K562 (cell line): Measurements from ENCODE around the gene AMBRA1. TPM values are rescaled to one million over a fixed set of nuclear protein-coding genes. Genes with fewer than 3 reads are reported as not detected.
A peak's percentile ranks its signal among the peaks of the same experiment; 100 is the strongest.

ENCODE experiments used
- CHD4 ChIP-seq: fragments of 200-600 bp; sonication (generic); IDR thresholded peaks from 3 replicates; pipeline ENCODE4 v1.6.1; 2012; ENCODE audit warnings: low read depth, mild to moderate bottlenecking, mixed read lengths, low read length, inconsistent platforms; ENCODE audit not compliant: insufficient read depth, insufficient replicate concordance, poor library complexity, severe bottlenecking
- CXXC5 ChIP-seq: fragments of 250-450 bp; sonication (Bioruptor Pico); IDR thresholded peaks from 2 replicates; pipeline ENCODE4 v1.8.0; 2022; ENCODE audit warnings: inconsistent platforms, mild to moderate bottlenecking, moderate library complexity
- DPF2 ChIP-seq: fragments of 450-650 bp; IDR thresholded peaks from 2 replicates; pipeline ENCODE4 v1.6.1; 2016
- ETV1 ChIP-seq: fragments of 450-650 bp; conservative IDR thresholded peaks from 2 replicates; pipeline ENCODE4 v1.6.1; 2016; ENCODE audit warnings: missing genetic modification characterization, control low read depth, low read depth, missing compliant biosample characterization
- HMBOX1 ChIP-seq: sonication (generic); IDR thresholded peaks from 2 replicates; pipeline ENCODE4 v1.6.1; 2016
- POLR3A ChIP-seq: IDR thresholded peaks from 2 replicates; pipeline ENCODE4 v1.6.1; 2011; ENCODE audit warnings: borderline replicate concordance, mild to moderate bottlenecking, moderate library complexity; ENCODE audit not compliant: insufficient read length, insufficient read depth; ENCODE audit errors: extremely low read depth
- PURB ChIP-seq: sonication (generic); formaldehyde crosslinking; IDR thresholded peaks from 2 replicates; pipeline ENCODE4 v1.9.0; 2021; ENCODE audit warnings: low read depth, mild to moderate bottlenecking, missing genetic modification reagents
- SP2 ChIP-seq: IDR thresholded peaks from 2 replicates; pipeline ENCODE4 v1.6.1; 2011; ENCODE audit warnings: mild to moderate bottlenecking, low read depth, low read length, moderate library complexity; ENCODE audit not compliant: poor library complexity, severe bottlenecking; ENCODE audit errors: extremely low read depth
- TAL1 ChIP-seq: fragments of 450-650 bp; IDR thresholded peaks from 2 replicates; pipeline ENCODE4 v1.6.1; 2016; ENCODE audit warnings: mild to moderate bottlenecking
- USF2 ChIP-seq: sonication (generic); formaldehyde crosslinking; IDR thresholded peaks from 2 replicates; pipeline ENCODE4 v1.5.0; 2020; ENCODE audit warnings: missing genetic modification reagents
- ZNF133 ChIP-seq: fragments of 250-450 bp; sonication (Bioruptor Pico); IDR thresholded peaks from 2 replicates; pipeline ENCODE4 v1.4.0; 2020; ENCODE audit warnings: mild to moderate bottlenecking
- ZNF431 ChIP-seq: sonication (generic); formaldehyde crosslinking; IDR thresholded peaks from 2 replicates; pipeline ENCODE4 v1.8.0; 2022; ENCODE audit warnings: mild to moderate bottlenecking, missing genetic modification reagents
- ZNF586 ChIP-seq: fragments of 450-650 bp; formaldehyde crosslinking; conservative IDR thresholded peaks from 2 replicates; pipeline ENCODE4 v1.4.0; 2020; ENCODE audit warnings: mild to moderate bottlenecking, moderate library complexity
- polyA plus RNA-seq, 8 experiments: library from polyadenylated mRNA; depleted of rRNA in 4 of 8; stranded (reverse) in 5 of 8; unstranded in 3 of 8; fragments of >200 nt; fragmentation: Nextera tagmentation in 2 of 8; fragmentation: Illumina TruSeq in 1 of 8; extraction: Ambion mirVana in 2 of 8; extraction: Trizol in 1 of 8; gene quantifications; 2 replicates each; pipeline versions ENCODE4 v1.2.1 to v1.2.3, GENCODE V29; 2011 to 2014; ENCODE audit warnings: inconsistent platforms in 1 of 8, missing spikeins in 1 of 8
- total RNA-seq, 7 experiments: library from RNA; depleted of rRNA in 6 of 7; stranded (reverse); fragments of >200 nt in 6 of 7; fragmentation: Illumina TruSeq in 2 of 7; extraction: Trizol in 2 of 7; gene quantifications; 2 replicates each; pipeline versions ENCODE4 v1.2.1 to v1.2.3, GENCODE V29; 2011 to 2021; ENCODE audit warnings: low replicate concordance in 1 of 7
- TF ChIP-seq, protein P1 (sequence below): fragments of 250-450 bp; sonication (Bioruptor Pico); IDR thresholded peaks from 2 replicates; pipeline ENCODE4 v1.5.1; 2021; ENCODE audit warnings: mild to moderate bottlenecking
- TF ChIP-seq, protein P2 (sequence below), 2 experiments: fragments of 450-650 bp; IDR thresholded peaks; 2 replicates each; pipeline ENCODE4 v1.6.1; 2016; ENCODE audit warnings: mild to moderate bottlenecking in 2 of 2, borderline replicate concordance in 1 of 2, low read depth in 1 of 2, moderate library complexity in 1 of 2

The AMBRA1 gene
- total and polyA plus RNA-seq, 9 of the 15 experiments (the other 6 are each of a cell fraction or from before 2014, with no cell fraction given), result 0.15 to 24.5 (median 13.0) TPM

DNA sequence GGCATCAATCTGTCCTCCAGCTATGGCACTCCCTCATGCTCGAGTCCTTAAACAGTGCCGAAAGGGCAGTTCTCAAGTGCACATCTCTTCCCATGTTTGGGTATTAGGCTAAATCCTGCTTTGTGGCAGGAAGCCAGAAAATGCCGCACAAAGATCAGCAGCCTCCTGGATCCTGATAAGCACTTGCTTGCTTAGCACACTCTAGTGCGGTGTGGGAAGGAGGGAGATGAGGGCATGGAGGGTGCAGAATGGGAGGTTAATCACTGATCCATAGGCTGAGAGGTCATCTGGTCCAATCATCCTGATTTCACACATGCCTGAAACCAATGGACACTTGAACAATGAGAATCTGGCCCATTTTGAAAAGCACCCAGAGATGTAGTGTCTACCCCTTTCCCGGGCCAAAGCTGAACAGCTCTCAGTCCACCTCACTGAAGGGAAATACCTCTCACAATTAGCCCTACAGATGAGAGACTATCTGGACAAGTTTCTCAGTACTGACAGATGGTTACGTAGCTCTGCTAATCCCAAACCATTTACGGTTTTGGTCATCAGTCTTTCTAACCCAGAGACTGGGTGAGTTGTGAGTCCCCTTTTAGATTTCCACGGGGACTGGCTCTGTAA, 172.5 kb downstream of the AMBRA1 start (continued):
- no peak for TF ChIP-seq USF2 (CRISPR knock-in tag)
- TF ChIP-seq HMBOX1, result peak; percentile 69
- no peak for TF ChIP-seq ZNF431 (CRISPR knock-in tag)
- TF ChIP-seq SP2, result no peak
- TF ChIP-seq PURB (CRISPR knock-in tag), result no peak
- TF ChIP-seq, protein P1, sequence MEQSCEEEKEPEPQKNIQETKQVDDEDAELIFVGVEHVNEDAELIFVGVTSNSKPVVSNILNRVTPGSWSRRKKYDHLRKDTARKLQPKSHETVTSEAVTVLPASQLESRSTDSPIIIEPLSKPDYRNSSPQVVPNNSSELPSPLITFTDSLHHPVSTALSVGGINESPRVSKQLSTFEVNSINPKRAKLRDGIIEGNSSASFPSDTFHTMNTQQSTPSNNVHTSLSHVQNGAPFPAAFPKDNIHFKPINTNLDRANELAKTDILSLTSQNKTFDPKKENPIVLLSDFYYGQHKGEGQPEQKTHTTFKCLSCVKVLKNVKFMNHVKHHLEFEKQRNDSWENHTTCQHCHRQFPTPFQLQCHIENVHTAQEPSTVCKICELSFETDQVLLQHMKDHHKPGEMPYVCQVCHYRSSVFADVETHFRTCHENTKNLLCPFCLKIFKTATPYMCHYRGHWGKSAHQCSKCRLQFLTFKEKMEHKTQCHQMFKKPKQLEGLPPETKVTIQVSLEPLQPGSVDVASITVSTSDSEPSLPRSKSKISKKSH, result no peak
- TF ChIP-seq, protein P2, sequence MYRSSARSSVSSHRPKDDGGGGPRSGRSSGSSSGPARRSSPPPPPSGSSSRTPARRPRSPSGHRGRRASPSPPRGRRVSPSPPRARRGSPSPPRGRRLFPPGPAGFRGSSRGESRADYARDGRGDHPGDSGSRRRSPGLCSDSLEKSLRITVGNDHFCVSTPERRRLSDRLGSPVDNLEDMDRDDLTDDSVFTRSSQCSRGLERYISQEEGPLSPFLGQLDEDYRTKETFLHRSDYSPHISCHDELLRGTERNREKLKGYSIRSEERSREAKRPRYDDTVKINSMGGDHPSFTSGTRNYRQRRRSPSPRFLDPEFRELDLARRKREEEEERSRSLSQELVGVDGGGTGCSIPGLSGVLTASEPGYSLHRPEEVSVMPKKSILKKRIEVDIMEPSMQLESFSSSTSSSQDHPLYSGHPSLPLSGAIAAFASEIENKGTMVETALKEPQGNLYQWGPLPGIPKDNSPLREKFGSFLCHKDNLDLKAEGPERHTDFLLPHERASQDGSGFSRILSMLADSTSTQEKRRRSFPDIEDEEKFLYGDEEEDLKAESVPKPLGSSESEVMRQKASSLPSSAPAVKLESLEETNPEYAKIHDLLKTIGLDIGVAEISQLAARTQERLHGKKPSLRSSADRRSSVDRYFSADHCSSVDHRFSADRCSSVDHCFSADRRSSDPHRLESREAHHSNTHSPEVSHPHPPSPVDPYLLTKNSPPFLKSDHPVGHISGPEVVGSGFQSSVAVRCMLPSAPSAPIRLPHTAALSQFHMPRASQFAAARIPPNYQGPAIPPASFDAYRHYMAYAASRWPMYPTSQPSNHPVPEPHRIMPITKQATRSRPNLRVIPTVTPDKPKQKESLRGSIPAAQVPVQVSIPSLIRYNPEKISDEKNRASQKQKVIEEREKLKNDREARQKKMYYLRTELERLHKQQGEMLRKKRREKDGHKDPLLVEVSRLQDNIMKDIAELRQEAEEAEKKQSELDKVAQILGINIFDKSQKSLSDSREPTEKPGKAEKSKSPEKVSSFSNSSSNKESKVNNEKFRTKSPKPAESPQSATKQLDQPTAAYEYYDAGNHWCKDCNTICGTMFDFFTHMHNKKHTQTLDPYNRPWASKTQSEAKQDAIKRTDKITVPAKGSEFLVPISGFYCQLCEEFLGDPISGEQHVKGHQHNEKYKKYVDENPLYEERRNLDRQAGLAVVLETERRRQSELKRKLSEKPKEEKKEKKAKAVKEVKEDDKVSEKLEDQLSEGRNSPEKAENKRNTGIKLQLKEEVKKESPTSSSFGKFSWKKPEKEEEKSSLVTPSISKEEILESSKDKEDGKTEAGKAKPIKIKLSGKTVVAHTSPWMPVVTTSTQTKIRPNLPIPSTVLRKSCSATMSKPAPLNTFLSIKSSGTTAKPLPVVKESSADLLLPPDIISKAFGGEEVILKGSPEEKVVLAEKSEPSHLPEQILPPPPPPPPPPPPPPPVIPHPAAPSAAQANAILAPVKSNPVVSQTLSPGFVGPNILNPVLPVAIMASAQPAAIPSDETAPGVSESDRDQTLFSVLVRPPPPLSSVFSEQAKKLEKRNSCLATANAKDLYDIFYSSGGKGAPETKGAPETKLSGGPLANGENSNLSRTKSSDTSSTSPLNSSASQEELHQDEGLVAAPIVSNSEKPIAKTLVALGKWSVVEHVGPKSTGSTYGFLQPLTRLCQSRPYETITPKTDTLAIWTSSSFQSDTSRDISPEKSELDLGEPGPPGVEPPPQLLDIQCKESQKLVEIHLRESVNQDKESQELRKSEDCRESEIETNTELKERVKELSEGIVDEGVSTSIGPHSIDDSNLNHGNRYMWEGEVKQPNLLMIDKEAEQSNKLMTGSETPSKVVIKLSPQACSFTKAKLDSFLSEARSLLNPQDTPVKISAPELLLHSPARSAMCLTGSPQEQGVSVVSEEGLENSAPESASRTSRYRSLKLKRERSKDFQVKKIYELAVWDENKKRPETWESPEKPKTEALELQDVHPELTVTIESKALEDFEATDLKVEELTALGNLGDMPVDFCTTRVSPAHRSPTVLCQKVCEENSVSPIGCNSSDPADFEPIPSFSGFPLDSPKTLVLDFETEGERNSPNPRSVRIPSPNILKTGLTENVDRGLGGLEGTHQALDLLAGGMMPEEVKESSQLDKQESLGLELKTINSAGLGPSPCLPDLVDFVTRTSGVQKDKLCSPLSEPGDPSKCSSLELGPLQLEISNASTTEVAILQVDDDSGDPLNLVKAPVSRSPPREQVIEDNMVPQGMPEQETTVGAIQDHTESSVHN (IDR thresholded peaks at IDR 0.05; ENCODE audit: borderline replicate concordance in 1 of 2, low read depth in 1 of 2), result no peak
- TF ChIP-seq CXXC5, result peak; percentile 38; the same call in 1 of the 2 replicates
- no peak for TF ChIP-seq CHD4
- no peak for TF ChIP-seq ZNF586
- TF ChIP-seq TAL1, result 0 out of 2 replicates have a peak, but pooled peaks have one; percentile 7
- TF ChIP-seq ZNF133 (CRISPR knock-in tag), result no peak
- TF ChIP-seq POLR3A, result no peak
- TF ChIP-seq ETV1 (tag), result peak; percentile 38; the same call in 1 of the 2 replicates
- peak; percentile 39; the same call in 1 of the 2 replicates for TF ChIP-seq DPF2
